Measurements from ENCODE around the gene PTPRN. TPM values are rescaled to one million over a fixed set of nuclear protein-coding genes. Genes with fewer than 3 reads are reported as not detected.
A peak's percentile ranks its signal among the peaks of the same experiment; 100 is the strongest.

The PTPRN gene
- total and polyA plus RNA-seq, 9 of the 15 experiments (the other 6 are each of a cell fraction or from before 2014, with no cell fraction given) = 0.15 to 2.4 (median 0.43) TPM; not detected in 1

- no peak for TF ChIP-seq ZNF655 (CRISPR knock-in tag; IDR thresholded peaks at IDR 0.05)
- no peak for TF ChIP-seq CGGBP1 (CRISPR knock-in tag; IDR thresholded peaks at IDR 0.05)
- 0 out of 2 replicates have a peak, but pooled peaks have one; percentile 22 for TF ChIP-seq BHLHE40 (IDR thresholded peaks at IDR 0.05; ENCODE audit: low read length)
- 0 out of 2 replicates have a peak, but pooled peaks have one; percentile 11 for TF ChIP-seq MYC (IDR thresholded peaks at IDR 0.05; ENCODE audit: low read depth, low read length)
- no peak for TF ChIP-seq MYC (CRISPR knock-in tag; IDR thresholded peaks at IDR 0.05; ENCODE audit: borderline replicate concordance, low read depth)
- no peak for TF ChIP-seq HCFC1 (IDR thresholded peaks at IDR 0.05; ENCODE audit: low read depth, low read length)
- TF ChIP-seq HIVEP1 (CRISPR knock-in tag; IDR thresholded peaks at IDR 0.05) = no peak
- no peak for TF ChIP-seq ARID3A (IDR thresholded peaks at IDR 0.05; ENCODE audit: borderline replicate concordance, low read depth, low read length)
- no peak for TF ChIP-seq ZNF586 (CRISPR knock-in tag; conservative IDR thresholded peaks at IDR 0.05)
- no peak for TF ChIP-seq HMGXB4 (CRISPR knock-in tag; IDR thresholded peaks at IDR 0.05)
- peak in 1 of 2 experiments; percentile 69; a peak in 2 of 4 replicates for TF ChIP-seq TRIM24 (IDR thresholded peaks at IDR 0.05)
- TF ChIP-seq ZNF354B (CRISPR knock-in tag; IDR thresholded peaks at IDR 0.05) = no peak
- TF ChIP-seq RAD51 (IDR thresholded peaks at IDR 0.05; ENCODE audit: borderline replicate concordance, low read depth) = no peak
- no peak for TF ChIP-seq MLX (CRISPR knock-in tag; conservative IDR thresholded peaks at IDR 0.05)
- TF ChIP-seq ZKSCAN8 (CRISPR knock-in tag; IDR thresholded peaks at IDR 0.05) = no peak
- no peak for TF ChIP-seq NCOR1 (IDR thresholded peaks at IDR 0.05)
- no peak for TF ChIP-seq NFIX (CRISPR knock-in tag; IDR thresholded peaks at IDR 0.05; ENCODE audit: low read depth)
- TF ChIP-seq EP300 (IDR thresholded peaks at IDR 0.05; ENCODE audit: low read length) = no peak
- no peak for TF ChIP-seq ZNF143 (CRISPR knock-in tag; IDR thresholded peaks at IDR 0.05)
- no peak for TF ChIP-seq THRAP3 (IDR thresholded peaks at IDR 0.05; ENCODE audit: borderline replicate concordance)
- TF ChIP-seq ZNF280B (CRISPR knock-in tag; IDR thresholded peaks at IDR 0.05) = no peak
Measured at GRCh38 chr2:219308142-219309101, 779 bp downstream of the PTPRN start (continued).
